ENCODE results near the gene EGLN1.
A peak's percentile ranks its signal among the peaks of the same experiment; 100 is the strongest.

The EGLN1 gene

DNA sequence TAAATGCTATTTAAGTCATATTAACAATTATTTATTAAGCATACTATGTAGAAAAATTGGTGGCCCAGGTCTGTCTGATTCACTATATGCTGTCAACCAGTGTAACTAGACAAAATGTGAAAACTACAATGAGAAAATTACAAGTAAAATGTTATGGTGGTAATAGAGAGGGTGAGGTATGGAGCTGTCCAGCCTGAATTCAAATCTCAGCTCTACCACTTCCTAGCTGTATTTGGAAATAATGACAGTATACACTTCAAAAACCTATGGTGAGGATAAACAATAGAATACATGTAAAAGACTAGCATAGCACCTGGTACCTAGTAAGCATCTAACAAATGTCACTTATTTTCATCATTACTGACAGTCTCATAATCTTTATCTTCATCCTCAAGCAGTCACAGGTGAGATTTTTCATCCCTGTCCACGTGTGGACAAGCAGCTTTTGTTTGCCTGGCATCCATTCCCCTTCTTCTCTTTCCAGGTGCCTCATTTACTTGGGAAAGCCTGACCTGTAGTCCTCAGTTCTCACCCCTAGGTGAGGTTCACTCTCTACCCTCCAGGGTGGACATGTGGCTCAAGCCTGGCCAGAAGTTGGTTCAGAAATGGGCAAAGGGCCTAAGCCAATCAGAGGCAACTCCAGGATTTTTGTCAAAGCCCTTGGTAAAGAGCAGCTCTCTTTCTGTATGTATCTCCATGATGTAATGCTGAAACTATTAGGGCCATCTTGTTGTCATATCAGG lies 29.5 kb downstream of the EGLN1 start:
- Histone ChIP-seq H3K9ac (ENCODE audit: low read length) (no peak overlapping the region), H2BK12ac (ENCODE audit: low read length) (peak overlapping the region; percentile 6), H4K8ac (ENCODE audit: low read depth, low read length) (no peak overlapping the region), H4K91ac (ENCODE audit: low read depth, low read length) (no peak overlapping the region), H3K36me3 (ENCODE audit: control insufficient read depth in 1 of 2, insufficient read depth in 2 of 2, low read length in 2 of 2) (no peaks in the 10 kb centered on the region), H3K4me1 (ENCODE audit: control insufficient read depth in 1 of 2, insufficient read depth in 2 of 2, low read length in 2 of 2) (peaks cover 2 to 19% of the 10 kb centered on the region in 2 experiments), H3K14ac (ENCODE audit: low read length) (no peak overlapping the region), H2BK5ac (ENCODE audit: low read depth, low read length, poor library complexity) (no peak overlapping the region), H3K4me2 (ENCODE audit: low read length) (no peak overlapping the region), H3K23ac (ENCODE audit: low read length) (no peak overlapping the region), H3K79me1 (ENCODE audit: low read length) (peaks cover 16% of the 10 kb centered on the region), H2AFZ (ENCODE audit: insufficient read depth, low read length, poor library complexity) (no peak overlapping the region), H3K4me3 (ENCODE audit: low read depth, low read length) (no peak overlapping the region), H4K12ac (ENCODE audit: low read depth, low read length) (no peak overlapping the region), H3K4ac (ENCODE audit: low read depth, low read length) (no peak overlapping the region), H2AK5ac (ENCODE audit: low read length) (peak overlapping the region; percentile 15), H3K9me3 (ENCODE audit: insufficient read depth, low read depth, low read length) (no peaks in the 10 kb centered on the region), H3K27me3 (ENCODE audit: insufficient read depth, low read length) (no peaks in the 10 kb centered on the region), H3K79me2 (ENCODE audit: control insufficient read depth, insufficient read depth, low read length, poor library complexity) (peaks cover 4% of the 10 kb centered on the region), H3K27ac (ENCODE audit: low read depth, low read length) (no peak overlapping the region), H2BK120ac (ENCODE audit: insufficient read depth, low read length, poor library complexity) (peak overlapping the region; percentile 88), H3K18ac (ENCODE audit: low read length) (no peak overlapping the region)
- no CpG with 5 or more reads among the region's 1 CpG for WGBS (ENCODE audit: extremely low coverage, insufficient coverage, insufficient read length)
- DNase-seq = no peak

GRCh38 chr1:231390071-231390470 lies 32.0 kb downstream of the EGLN1 start:
- H3K4me2 ChIP-seq (ENCODE audit: low read length) = no peak overlapping the region
- no peak overlapping the region for H3K14ac ChIP-seq (ENCODE audit: low read length)
- H2AFZ ChIP-seq (ENCODE audit: insufficient read depth, low read length, poor library complexity) = no peak overlapping the region
- no peak overlapping the region for H4K12ac ChIP-seq (ENCODE audit: low read depth, low read length)
- H3K23ac ChIP-seq (ENCODE audit: low read length) = no peak overlapping the region
- H4K91ac ChIP-seq (ENCODE audit: low read depth, low read length) = no peak overlapping the region
- H2BK12ac ChIP-seq (ENCODE audit: low read length) = no peak overlapping the region
- no peak overlapping the region for H2BK120ac ChIP-seq (ENCODE audit: insufficient read depth, low read length, poor library complexity)
- H3K79me2 ChIP-seq (ENCODE audit: control insufficient read depth, insufficient read depth, low read length, poor library complexity) = peaks cover 4% of the 10 kb centered on the region
- H3K27ac ChIP-seq (ENCODE audit: low read depth, low read length) = no peak overlapping the region
- no peak overlapping the region for H2BK5ac ChIP-seq (ENCODE audit: low read depth, low read length, poor library complexity)
- H3K18ac ChIP-seq (ENCODE audit: low read length) = no peak overlapping the region
- no peak overlapping the region for H4K8ac ChIP-seq (ENCODE audit: low read depth, low read length)
- DNase-seq = no peak
- peaks cover 11% of the 10 kb centered on the region for H3K79me1 ChIP-seq (ENCODE audit: low read length)
- WGBS (ENCODE audit: extremely low coverage, insufficient coverage, insufficient read length) = no CpG with 5 or more reads among the region's 2 CpGs
- H3K36me3 ChIP-seq (ENCODE audit: control insufficient read depth in 1 of 2, insufficient read depth in 2 of 2, low read length in 2 of 2) = no peaks in the 10 kb centered on the region
- H3K9ac ChIP-seq (ENCODE audit: low read length) = no peak overlapping the region
- H2AK5ac ChIP-seq (ENCODE audit: low read length) = no peak overlapping the region
- H3K4me3 ChIP-seq (ENCODE audit: low read depth, low read length) = no peak overlapping the region
- H3K27me3 ChIP-seq (ENCODE audit: insufficient read depth, low read length) = no peaks in the 10 kb centered on the region
- H3K4me1 ChIP-seq (ENCODE audit: control insufficient read depth in 1 of 2, insufficient read depth in 2 of 2, low read length in 2 of 2) = peaks cover 0 to 17% of the 10 kb centered on the region in 2 experiments
- H3K4ac ChIP-seq (ENCODE audit: low read depth, low read length) = no peak overlapping the region
- no peaks in the 10 kb centered on the region for H3K9me3 ChIP-seq (ENCODE audit: insufficient read depth, low read depth, low read length)

- Histone ChIP-seq H2AFZ (ENCODE audit: insufficient read depth, low read length, poor library complexity) (no peak overlapping the region), H3K79me1 (ENCODE audit: low read length) (peaks cover 5% of the 10 kb centered on the region), H3K18ac (ENCODE audit: low read length) (peak overlapping the region; percentile 83), H3K9ac (ENCODE audit: low read length) (no peak overlapping the region), H3K14ac (ENCODE audit: low read length) (peak overlapping the region; percentile 51), H2BK12ac (ENCODE audit: low read length) (peak overlapping the region; percentile 75), H2BK5ac (ENCODE audit: low read depth, low read length, poor library complexity) (no peak overlapping the region), H3K4me1 (ENCODE audit: control insufficient read depth in 1 of 2, insufficient read depth in 2 of 2, low read length in 2 of 2) (peaks cover 0 to 9% of the 10 kb centered on the region in 2 experiments), H3K36me3 (ENCODE audit: control insufficient read depth in 1 of 2, insufficient read depth in 2 of 2, low read length in 2 of 2) (no peaks in the 10 kb centered on the region), H3K79me2 (ENCODE audit: control insufficient read depth, insufficient read depth, low read length, poor library complexity) (peaks cover 4% of the 10 kb centered on the region), H4K8ac (ENCODE audit: low read depth, low read length) (peak overlapping the region; percentile 32), H3K27ac (ENCODE audit: low read depth, low read length) (peak overlapping the region; percentile 16), H2BK120ac (ENCODE audit: insufficient read depth, low read length, poor library complexity) (no peak overlapping the region), H4K12ac (ENCODE audit: low read depth, low read length) (no peak overlapping the region), H3K4me3 (ENCODE audit: low read depth, low read length) (no peak overlapping the region), H4K91ac (ENCODE audit: low read depth, low read length) (peak overlapping the region; percentile 52), H3K4me2 (ENCODE audit: low read length) (no peak overlapping the region), H3K23ac (ENCODE audit: low read length) (no peak overlapping the region), H3K4ac (ENCODE audit: low read depth, low read length) (no peak overlapping the region), H2AK5ac (ENCODE audit: low read length) (peak overlapping the region; percentile 77), H3K9me3 (ENCODE audit: insufficient read depth, low read depth, low read length) (no peaks in the 10 kb centered on the region), H3K27me3 (ENCODE audit: insufficient read depth, low read length) (no peaks in the 10 kb centered on the region)
- WGBS (ENCODE audit: extremely low coverage, insufficient coverage, insufficient read length) = no CpG with 5 or more reads among the region's 5 CpGs
- DNase-seq = no peak
These were observed 34.1 kb downstream of the EGLN1 start for GRCh38 chr1:231387770-231388669.

DNA sequence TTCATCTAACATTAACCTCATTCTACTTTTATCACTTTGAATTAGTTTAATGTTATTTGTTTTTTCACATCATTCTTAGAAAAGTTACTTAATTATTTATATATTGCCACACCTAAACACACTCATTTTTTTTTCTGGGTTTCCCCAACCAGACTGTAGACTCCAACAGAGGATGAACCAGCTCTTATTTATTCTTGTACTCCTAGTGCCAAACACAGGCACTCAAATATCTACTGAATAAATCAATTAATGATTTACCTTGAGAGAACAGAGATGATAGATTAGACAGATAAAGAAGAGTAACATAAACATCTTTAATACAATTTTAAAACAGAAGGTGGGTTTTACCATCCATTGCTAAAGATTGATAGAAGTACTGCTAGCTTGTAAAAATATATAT lies 35.6 kb downstream of the EGLN1 start:
- Histone ChIP-seq H3K4me1 (ENCODE audit: control insufficient read depth in 1 of 2, insufficient read depth in 2 of 2, low read length in 2 of 2) (peaks cover 0 to 7% of the 10 kb centered on the region in 2 experiments), H3K23ac (ENCODE audit: low read length) (no peak overlapping the region), H2AFZ (ENCODE audit: insufficient read depth, low read length, poor library complexity) (no peak overlapping the region), H3K14ac (ENCODE audit: low read length) (no peak overlapping the region), H3K9ac (ENCODE audit: low read length) (no peak overlapping the region), H4K91ac (ENCODE audit: low read depth, low read length) (no peak overlapping the region), H3K18ac (ENCODE audit: low read length) (no peak overlapping the region), H2BK5ac (ENCODE audit: low read depth, low read length, poor library complexity) (no peak overlapping the region), H2BK120ac (ENCODE audit: insufficient read depth, low read length, poor library complexity) (no peak overlapping the region), H3K4me2 (ENCODE audit: low read length) (no peak overlapping the region), H3K79me2 (ENCODE audit: control insufficient read depth, insufficient read depth, low read length, poor library complexity) (peaks cover 3% of the 10 kb centered on the region), H3K27me3 (ENCODE audit: insufficient read depth, low read length) (no peaks in the 10 kb centered on the region), H3K79me1 (ENCODE audit: low read length) (peaks cover 3% of the 10 kb centered on the region), H4K8ac (ENCODE audit: low read depth, low read length) (no peak overlapping the region), H4K12ac (ENCODE audit: low read depth, low read length) (no peak overlapping the region), H2BK12ac (ENCODE audit: low read length) (no peak overlapping the region), H3K9me3 (ENCODE audit: insufficient read depth, low read depth, low read length) (no peaks in the 10 kb centered on the region), H3K4ac (ENCODE audit: low read depth, low read length) (no peak overlapping the region), H3K4me3 (ENCODE audit: low read depth, low read length) (no peak overlapping the region), H3K27ac (ENCODE audit: low read depth, low read length) (no peak overlapping the region), H2AK5ac (ENCODE audit: low read length) (no peak overlapping the region), H3K36me3 (ENCODE audit: control insufficient read depth in 1 of 2, insufficient read depth in 2 of 2, low read length in 2 of 2) (no peaks in the 10 kb centered on the region)
- DNase-seq = no peak
